IPS DF 4.7 (cell line): ENCODE measurements around the gene GADD45G.
A peak's percentile ranks its signal among the peaks of the same experiment; 100 is the strongest.

Source experiments
- DNase-seq: peaks from one replicate; pipeline ENCODE4 v3.0.0-alpha.2; 2013; ENCODE audit warnings: low spot score; ENCODE audit errors: extremely low read depth

Gene GADD45G

GRCh38 chr9:89592963-89593726, 11.7 kb upstream of the GADD45G start:
- no peak for DNase-seq

DNA sequence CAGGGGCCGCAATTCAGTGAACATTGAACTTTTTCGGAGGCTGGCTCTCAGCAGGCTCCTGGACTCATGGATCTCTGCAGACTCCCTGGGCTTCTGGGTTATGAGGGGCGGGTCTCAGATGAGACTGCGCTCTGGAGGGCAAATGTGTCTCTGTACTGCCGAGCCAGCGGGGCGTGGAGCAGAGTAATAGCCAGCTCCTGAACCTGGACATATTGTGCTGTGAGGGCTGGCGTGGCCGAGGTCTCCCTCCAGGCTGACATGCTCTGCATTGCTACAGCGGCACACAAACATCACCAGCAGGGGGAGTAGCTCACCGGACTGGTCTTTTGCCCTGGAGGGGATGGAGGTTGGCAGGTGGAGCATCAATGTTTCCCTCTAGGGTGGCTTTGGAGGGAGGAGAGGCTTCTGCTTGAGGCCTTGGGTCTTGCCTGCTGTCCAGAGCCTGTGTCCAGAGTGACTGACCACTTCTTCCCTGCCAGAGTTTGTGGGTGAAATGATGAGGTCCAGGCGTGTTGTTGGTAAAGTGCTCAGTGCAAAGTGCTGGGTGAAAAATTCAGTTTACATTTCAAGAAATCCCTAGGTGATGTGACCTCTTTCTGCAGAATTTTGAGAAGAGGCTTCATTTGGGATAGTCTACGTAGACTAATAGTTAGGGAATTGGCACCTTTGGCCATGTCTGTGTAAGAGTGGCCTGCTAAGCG, 10.9 kb upstream of the GADD45G start:
- DNase-seq = no peak

- no peak for DNase-seq
Measured at GRCh38 chr9:89594811-89595550, 9.8 kb upstream of the GADD45G start.

DNA sequence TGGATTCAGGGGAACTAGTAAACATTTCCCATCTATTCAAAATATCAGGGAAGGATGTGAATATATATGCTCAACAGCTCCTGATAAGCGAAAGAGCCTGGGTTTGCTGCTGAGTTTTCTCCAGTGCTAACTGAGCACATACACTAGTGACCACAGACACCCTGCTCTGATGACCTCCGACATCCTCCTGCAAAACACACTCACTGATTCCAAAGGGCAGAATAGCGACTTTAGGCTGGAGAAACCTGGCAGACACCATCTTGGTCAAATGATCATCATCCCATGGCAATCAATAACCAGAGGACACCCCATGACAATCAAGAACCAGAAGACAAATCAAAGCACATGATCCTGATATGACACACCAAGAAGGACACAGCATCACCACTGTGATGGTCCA, 9.2 kb upstream of the GADD45G start:
- no peak for DNase-seq

DNA sequence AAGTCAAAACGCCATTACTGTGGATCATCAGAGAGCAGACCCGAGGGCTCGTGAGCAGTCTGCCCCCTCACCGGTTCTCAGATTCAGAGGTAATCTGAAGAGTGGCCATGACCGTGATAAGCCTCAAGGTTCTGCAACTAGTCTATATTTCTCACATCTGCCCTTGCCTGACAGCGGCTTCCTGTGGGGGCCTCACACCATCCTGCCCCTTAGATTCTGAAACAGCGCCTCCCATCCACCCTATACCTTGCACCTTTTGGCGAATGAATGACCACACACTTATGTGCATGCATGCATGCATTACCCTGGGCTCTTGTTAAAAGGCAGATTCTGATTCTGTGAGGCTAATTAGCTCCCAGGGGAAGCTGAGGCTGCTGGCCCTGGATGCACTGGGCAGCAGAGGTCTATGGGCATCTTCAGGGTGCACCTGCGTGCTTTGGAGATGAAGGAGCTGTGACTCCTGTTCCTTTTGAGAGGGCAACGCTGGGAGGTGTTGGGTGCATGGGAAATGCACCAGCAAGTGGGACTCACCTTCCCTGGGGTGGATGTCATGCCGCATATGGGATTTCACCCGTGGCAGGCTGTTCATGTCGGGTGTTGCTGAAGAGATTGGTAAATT, 7.8 kb upstream of the GADD45G start:
- no peak for DNase-seq

DNA sequence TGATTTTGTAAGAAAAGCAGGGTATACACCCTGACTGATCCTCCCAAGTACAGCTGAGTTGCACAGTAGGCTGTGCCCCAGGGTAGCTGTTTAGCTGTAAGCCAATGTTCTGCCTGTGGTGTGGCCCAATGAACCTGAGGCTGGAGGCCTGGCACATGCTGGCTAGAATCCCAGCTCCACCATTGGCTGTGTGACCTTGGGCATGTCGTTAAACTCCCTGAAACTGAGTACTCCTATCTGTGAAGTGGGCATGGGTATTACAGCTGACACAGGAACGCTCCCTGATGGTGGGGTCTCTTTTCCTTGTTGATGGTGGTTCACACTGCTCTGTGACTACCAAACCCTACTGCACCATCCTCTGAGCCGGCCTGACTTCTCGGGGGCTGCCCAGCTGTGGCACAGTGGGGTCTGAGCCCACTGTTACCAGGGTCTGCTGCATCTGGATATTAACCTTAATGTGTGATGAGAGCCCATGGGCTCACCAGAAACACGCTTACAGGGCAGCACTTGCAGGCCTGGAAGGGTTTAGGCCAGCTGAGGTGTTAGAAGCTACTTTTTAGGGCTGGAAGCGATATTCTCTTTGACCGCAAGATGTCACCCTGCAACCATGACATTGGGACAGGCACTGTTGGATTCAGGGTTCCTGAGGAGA, 7.0 kb upstream of the GADD45G start:
- no peak for DNase-seq

DNA sequence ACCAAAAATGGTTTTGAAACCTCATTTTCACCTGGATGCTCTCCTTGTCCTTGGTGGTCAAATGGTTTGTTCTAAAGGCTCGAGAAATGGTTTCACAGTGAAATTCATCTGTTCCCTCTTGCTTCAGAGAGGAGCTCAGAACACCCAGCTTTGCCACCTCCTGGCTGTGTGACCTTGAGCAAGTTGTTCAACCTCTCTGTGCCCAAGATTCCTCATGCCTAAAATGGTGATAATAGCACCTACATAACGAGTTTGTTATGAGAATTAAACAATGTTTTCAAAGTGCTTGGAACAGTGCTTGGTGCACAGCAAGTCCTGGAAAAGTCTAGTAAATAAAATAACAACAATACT, 6.5 kb upstream of the GADD45G start:
- no peak for DNase-seq

DNA sequence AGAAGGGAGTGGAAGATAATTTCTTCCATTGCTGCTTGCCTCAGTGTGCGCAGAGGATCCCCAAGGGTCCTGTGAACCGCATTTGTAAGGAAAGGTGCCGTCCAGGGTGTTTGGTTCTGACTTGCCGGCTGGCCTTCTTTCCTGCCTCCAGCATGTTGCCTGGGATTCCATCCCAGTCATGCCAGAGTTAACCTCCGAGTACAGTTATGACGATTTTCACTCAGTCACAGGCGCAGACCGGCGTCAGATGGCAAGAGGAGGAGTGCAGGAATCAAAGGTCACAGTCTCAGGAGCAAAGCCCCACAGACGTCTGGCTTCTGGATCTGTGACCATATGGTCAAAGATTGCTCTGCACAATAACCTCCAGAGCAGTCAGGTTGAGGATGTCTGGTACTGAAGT, 5.9 kb upstream of the GADD45G start:
- DNase-seq = no peak

DNA sequence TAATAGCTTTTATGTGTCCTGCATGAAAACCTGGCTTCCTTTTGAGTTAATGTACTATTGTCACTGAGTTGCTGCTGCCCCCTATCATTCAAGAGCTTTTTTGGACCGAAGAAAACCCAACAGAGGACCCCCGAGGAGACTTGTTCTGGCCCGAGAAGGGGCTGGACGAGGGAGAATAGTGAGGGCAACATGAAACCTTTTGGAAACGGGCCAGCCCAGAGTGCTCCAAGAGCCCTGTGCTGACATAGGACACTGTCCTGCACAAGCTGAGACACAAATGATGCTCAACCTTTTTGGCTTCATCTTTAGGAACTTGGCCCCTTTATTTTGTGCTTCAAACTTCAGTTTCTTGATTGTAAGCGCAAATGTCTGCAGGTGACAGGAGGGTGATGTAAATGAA, 4.0 kb upstream of the GADD45G start:
- DNase-seq = no peak

DNA sequence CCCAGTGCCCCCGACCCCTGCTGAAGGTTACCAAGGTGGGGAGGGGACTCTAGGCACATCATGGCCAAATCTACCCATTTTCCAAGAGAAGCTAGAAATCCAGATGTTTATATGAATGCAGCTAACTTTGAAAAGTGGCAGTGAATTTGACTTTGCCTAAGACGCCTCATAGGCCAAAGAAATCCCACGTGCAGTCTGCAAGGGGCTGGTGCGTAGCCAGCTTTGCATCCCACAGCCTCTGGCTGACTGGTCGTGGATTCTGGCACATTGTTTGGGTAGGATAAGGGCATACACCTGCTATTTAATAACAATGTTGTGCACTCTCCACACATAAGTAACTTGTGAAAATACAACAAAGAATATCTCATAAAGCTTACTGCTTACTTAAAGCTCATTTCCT, 3.5 kb upstream of the GADD45G start:
- no peak for DNase-seq

DNA sequence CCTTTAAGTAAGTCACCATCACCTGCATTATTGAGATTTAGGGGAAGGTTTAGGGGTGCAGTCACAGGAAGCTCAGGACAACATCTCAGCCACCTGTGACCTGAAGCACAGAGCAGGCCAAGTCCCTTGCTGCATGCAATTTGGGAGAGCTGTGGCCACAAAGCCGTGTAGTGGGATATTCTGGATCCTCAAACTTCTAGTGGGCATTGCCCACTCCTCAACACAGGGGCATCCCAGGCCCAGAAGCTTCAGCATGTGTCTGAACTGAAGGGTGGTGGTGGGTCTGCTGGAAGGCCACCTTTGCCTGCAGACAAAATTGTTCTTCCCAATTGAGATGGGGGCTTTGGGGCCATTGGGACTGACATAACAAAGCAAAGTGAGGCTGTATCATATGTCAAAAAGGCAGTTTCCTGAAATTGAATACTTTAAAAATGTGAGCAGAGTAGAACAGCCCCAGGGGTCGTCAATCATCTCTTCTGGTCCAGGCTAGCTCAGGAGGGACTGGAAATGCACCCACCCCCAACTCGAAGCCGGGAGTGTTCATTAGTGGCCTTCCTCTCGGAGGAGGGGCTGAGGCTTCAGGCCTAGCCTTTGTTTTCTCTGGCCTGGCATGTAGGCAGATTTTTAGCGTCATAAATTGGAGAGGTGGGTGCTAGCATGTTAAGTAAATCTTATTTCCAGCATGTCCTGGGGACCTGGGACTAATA, 2.8 kb upstream of the GADD45G start:
- no peak for DNase-seq

DNA sequence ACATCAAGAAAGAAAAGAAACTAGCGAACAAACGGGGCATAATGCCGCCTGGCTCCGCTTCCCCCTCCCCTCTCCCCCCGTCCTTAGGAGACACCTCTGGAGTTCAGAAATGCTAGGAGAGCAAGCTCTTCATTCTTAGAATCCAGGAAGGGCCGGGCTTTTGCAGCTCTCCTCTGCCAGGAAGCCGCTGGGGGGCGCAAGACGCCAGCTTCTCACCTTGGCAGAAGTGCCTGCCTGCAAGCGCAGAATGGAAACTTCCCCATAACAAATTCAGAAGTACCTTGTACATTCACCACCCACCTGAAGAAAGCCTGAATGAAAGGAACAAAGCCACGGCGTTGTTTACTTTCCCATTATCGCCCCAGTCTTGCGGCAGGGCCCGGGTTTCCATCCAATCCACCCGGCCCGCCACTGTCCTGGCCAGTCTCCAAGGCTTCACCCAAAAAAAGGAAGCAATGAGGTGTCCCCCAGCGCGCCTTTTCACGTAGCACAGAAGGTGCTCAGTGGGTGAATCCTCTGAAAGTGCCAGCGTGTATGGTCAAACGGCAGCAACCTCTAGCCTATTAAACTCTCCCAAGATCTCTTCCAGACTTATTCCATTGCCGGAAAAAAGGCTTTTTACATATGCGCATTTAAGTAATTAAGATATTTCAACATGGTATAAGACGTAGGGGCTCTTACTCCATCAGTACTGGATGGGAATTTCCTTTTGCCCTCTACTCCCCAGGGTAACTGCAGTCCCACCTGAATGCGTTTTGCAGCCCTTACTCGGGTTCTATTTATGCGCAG, 1.6 kb upstream of the GADD45G start:
- DNase-seq = peak; percentile 79

DNA sequence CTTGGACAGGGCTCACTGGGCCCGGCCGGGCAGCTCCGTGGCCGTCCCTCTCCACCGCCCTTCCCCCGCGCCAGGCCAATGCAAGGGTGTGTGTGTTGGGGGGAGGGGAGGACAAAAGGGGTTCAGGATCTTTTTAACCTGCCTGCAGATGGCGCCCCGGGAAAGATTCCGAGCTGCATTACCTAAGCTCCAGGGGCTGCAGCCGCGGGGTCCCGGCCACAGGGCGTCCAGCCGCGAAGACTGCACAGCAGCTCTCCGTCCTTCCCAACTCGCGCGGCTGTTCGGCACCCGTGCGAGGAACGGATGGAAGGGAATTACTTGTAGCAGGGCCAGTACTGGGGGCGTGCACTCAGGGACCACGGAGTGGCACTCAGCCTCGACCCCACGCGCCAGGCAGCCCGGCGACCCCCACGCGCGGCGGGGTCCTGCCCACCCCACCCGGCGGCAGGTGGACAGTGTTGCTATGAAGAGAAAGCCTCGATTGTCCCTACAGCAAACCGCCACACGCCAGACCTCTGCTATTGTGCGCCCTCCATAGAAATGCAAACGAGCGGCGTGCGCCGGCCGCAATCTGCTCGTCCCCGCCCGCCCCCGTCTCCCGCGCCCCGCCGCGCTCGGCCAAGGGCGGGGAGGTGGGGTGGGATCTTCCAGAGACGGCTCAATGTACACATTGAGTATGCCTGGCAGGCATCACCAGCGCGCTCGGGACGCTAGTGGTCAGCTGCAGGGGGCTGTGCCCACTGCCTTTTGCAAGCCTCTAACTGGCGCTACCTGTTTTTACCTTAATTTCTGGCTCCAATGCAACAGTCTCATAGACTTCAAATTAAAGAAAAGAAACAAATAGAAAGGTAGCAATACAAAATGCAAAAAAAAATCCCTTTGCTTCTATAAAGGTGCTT, 796 bp upstream of the GADD45G start:
- no peak for DNase-seq

DNA sequence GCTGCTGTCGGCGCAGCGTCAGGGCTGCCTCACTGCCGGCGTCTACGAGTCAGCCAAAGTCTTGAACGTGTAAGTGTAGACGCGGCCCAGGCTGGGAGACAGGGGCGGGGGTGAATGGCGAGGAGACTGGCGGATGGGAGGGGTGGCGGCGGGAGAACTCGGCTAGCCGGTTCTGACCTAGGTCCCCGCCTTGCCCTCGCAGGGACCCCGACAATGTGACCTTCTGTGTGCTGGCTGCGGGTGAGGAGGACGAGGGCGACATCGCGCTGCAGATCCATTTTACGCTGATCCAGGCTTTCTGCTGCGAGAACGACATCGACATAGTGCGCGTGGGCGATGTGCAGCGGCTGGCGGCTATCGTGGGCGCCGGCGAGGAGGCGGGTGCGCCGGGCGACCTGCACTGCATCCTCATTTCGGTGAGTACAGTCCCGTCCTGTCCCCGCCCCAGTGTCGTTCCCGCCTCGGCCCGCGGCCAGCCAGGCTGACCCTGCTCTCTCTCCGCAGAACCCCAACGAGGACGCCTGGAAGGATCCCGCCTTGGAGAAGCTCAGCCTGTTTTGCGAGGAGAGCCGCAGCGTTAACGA, 745 bp downstream of the GADD45G start:
- no peak for DNase-seq

DNA sequence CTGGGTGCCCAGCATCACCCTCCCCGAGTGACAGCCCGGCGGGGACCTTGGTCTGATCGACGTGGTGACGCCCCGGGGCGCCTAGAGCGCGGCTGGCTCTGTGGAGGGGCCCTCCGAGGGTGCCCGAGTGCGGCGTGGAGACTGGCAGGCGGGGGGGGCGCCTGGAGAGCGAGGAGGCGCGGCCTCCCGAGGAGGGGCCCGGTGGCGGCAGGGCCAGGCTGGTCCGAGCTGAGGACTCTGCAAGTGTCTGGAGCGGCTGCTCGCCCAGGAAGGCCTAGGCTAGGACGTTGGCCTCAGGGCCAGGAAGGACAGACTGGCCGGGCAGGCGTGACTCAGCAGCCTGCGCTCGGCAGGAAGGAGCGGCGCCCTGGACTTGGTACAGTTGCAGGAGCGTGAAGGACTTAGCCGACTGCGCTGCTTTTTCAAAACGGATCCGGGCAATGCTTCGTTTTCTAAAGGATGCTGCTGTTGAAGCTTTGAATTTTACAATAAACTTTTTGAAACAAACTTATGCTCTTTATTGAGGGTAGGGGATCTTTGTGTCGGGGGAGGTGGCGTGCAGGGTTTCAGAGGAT, 1.3 kb downstream of the GADD45G start:
- no peak for DNase-seq

- no peak for DNase-seq
Measured at GRCh38 chr9:89606624-89607311, 2.0 kb downstream of the GADD45G start.

DNA sequence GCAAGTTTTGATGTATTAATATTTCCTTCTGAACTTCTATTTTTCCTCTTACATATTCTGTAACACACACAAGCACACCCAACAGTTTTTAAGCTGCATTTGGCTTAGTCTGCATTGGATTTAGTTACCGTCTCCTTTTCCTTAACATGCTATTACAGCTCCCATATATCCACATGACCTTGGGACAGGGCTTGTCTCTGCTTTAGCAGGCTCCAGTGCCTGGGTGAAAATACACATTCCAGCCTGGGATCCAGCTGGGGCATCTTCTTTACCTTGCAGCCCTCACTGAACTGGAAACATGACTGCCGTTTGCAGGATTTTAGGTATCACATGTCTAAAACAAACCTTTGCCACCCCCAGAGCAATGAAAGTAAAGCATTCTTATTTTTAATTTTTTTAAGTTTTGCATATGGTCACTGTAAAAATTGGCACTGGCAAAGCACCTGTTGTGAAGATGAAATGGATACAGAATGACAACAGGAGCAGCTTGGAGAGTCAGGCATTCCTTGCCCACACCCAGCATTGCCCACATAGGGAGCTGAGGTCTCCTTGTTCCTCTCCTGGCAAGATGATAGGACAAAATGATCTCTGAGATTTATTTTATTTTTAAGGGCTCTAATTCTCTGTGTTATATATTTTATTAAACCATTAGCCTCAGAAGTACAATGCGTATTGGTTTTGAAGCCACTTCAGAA, 4.0 kb downstream of the GADD45G start:
- no peak for DNase-seq
